Measurements from ENCODE around the gene IRF2. TPM values are rescaled to one million over a fixed set of nuclear protein-coding genes. Genes with fewer than 3 reads are reported as not detected.
A peak's percentile ranks its signal among the peaks of the same experiment; 100 is the strongest.

IRF2 gene
- total and polyA plus RNA-seq, 2 donors (not counting 1 experiment from before 2014, with no cell fraction given) = 67.8 to 68.2 TPM

- H3K27me3 Mint-ChIP-seq = no peaks in the 10 kb centered on the region
- Histone ChIP-seq H3K36me3 (replicated peaks in 1 of 2; ENCODE audit: control extremely low read depth in 1 of 2, control insufficient read depth in 1 of 2, extremely low read depth in 1 of 2, insufficient read depth in 2 of 2, low read length in 1 of 2) (peaks cover 16 to 74% of the 10 kb centered on the region in 2 experiments), H3K27ac (ENCODE audit: low read length in 2 of 2) (peak overlapping the region; percentile 9 to 79), H4K20me1 (ENCODE audit: control insufficient read depth, insufficient read depth, low read length, poor library complexity, severe bottlenecking) (peaks cover 22% of the 10 kb centered on the region), H3K9ac (ENCODE audit: low read length) (no peak overlapping the region), H3K9me3 (ENCODE audit: control extremely low read depth in 1 of 3, control insufficient read depth in 2 of 3, insufficient read depth in 1 of 3, low read length in 2 of 3) (peaks cover 0 to 4% (median 0%) of the 10 kb centered on the region in 3 donors), H3K79me2 (ENCODE audit: control insufficient read depth, insufficient read depth, low read length) (peaks cover 71% of the 10 kb centered on the region), H2AFZ (ENCODE audit: insufficient read depth, low read depth, low read length, poor library complexity, severe bottlenecking) (no peak overlapping the region), H3K27me3 (replicated peaks in 1 of 4; ENCODE audit: control extremely low read depth in 1 of 4, control insufficient read depth in 3 of 4, insufficient read depth in 4 of 4, low read length in 3 of 4) (no peaks in the 10 kb centered on the region), H3K4me2 (replicated peaks; ENCODE audit: low read depth, low read length, poor library complexity, severe bottlenecking) (peak overlapping the region; percentile 66), H3K4me1 (ENCODE audit: control insufficient read depth in 2 of 2, insufficient read depth in 2 of 2, low read length in 2 of 2) (peaks cover 27 to 35% of the 10 kb centered on the region in 2 donors), H3K4me3 (ENCODE audit: control extremely low read depth in 1 of 5, extremely low read depth in 1 of 5, insufficient read depth in 1 of 5, low read depth in 2 of 5, low read length in 4 of 5) (peak overlapping the region in 1 of 5 experiments; percentile 18)
- 63% methylated on average over 9 of the region's 15 CpGs for WGBS (ENCODE audit: insufficient coverage)
- ChIA-PET POLR2A (interaction anchor here (0.7 to 1.4 kb wide), 4 partner anchors 49 to 68 kb away, joined by 3 to 4 read pairs (median 3); no protein-coding TSS in a partner anchor), CTCF (interaction anchor here (0.7 to 2.1 kb wide), 6 partner anchors 12 to 140 kb away, joined by 3 to 16 read pairs (median 4); no protein-coding TSS in a partner anchor)
- peak overlapping the region; percentile 42 for H3K27ac Mint-ChIP-seq
- TF ChIP-seq EZH2 (IDR thresholded peaks at IDR 0.05; ENCODE audit: borderline replicate concordance, insufficient read depth, low read depth, low read length, poor library complexity, severe bottlenecking) = no peak
- no peak for TF ChIP-seq CTCF (IDR thresholded peaks at IDR 0.05)
- H3K4me3 Mint-ChIP-seq = peak overlapping the region; percentile 89
- DNase-seq = no peak
- intact Hi-C loops (cut with micrococcal nuclease) = loop anchor here (1.0 to 2.0 kb wide), 5 partner anchors 13 to 129 kb away; partner anchors contain the start of gene IRF2
- no peaks in the 10 kb centered on the region for H3K9me3 Mint-ChIP-seq (ENCODE audit: insufficient read depth)
- no peak for ATAC-seq (ENCODE audit: low read depth)
- H3K4me1 Mint-ChIP-seq = peaks cover 42% of the 10 kb centered on the region
Measured at GRCh38 chr4:184396570-184397515, 77.5 kb downstream of the IRF2 start.
